H9 (cell line): ENCODE measurements around the gene SFRP2. TPM values are rescaled to one million over a fixed set of nuclear protein-coding genes. Genes with fewer than 3 reads are reported as not detected.

Experiments
- DNase-seq: peaks from one replicate; pipeline ENCODE4 v3.0.0-alpha.2; 2017
- H2AFZ ChIP-seq: one replicate; pipeline ENCODE4 v1.6.1; 2013; ENCODE audit warnings: mild to moderate bottlenecking, low read length, control low read depth, moderate library complexity
- H2AK5ac ChIP-seq: 2 replicates; pipeline ENCODE4 v1.6.1; 2013; ENCODE audit warnings: low read length, control low read depth, mixed read lengths; ENCODE audit not compliant: insufficient read length
- H2BK120ac ChIP-seq: one replicate; pipeline ENCODE4 v1.6.1; 2013; ENCODE audit warnings: low read depth, mild to moderate bottlenecking, low read length, control low read depth, inconsistent platforms; ENCODE audit not compliant: poor library complexity, severe bottlenecking
- H2BK12ac ChIP-seq: 2 replicates; pipeline ENCODE4 v1.6.1; 2013; ENCODE audit warnings: low read length, control low read depth, mixed read lengths, low read depth; ENCODE audit not compliant: insufficient read length
- H2BK15ac ChIP-seq: 2 replicates; pipeline ENCODE4 v1.6.1; 2013; ENCODE audit warnings: low read depth, low read length, control low read depth
- H2BK20ac ChIP-seq: one replicate; pipeline ENCODE4 v1.6.1; 2013; ENCODE audit warnings: low read depth, mild to moderate bottlenecking, low read length, control low read depth, inconsistent platforms; ENCODE audit not compliant: poor library complexity, severe bottlenecking
- H2BK5ac ChIP-seq: 2 replicates; pipeline ENCODE4 v1.6.1; 2013; ENCODE audit warnings: low read length, control low read depth, mixed read lengths; ENCODE audit not compliant: insufficient read length
- H3K14ac ChIP-seq: 2 replicates; pipeline ENCODE4 v1.6.1; 2013; ENCODE audit warnings: low read length, control low read depth; ENCODE audit not compliant: insufficient read depth
- H3K18ac ChIP-seq: 2 replicates; pipeline ENCODE4 v1.6.1; 2013; ENCODE audit warnings: low read depth, mild to moderate bottlenecking, mixed read lengths, low read length, control low read depth; ENCODE audit not compliant: insufficient read length
- H3K23ac ChIP-seq: 2 replicates; pipeline ENCODE4 v1.6.1; 2013; ENCODE audit warnings: low read length, control low read depth, mixed read lengths, low read depth; ENCODE audit not compliant: insufficient read length
- H3K23me2 ChIP-seq: 2 replicates; pipeline ENCODE4 v1.6.1; 2013; ENCODE audit warnings: low read depth, mild to moderate bottlenecking, mixed read lengths, low read length, control low read depth; ENCODE audit not compliant: insufficient read length, poor library complexity, severe bottlenecking
- H3K27ac ChIP-seq: 2 replicates; pipeline ENCODE4 v1.5.1; 2013; ENCODE audit warnings: low read length, control low read depth, mixed read lengths, low read depth; ENCODE audit not compliant: insufficient read length
- H3K27me3 ChIP-seq: 2 replicates; pipeline ENCODE4 v1.6.1; 2013; ENCODE audit warnings: low read length, control low read depth, inconsistent platforms; ENCODE audit not compliant: insufficient read depth
- H3K4ac ChIP-seq: 2 replicates; pipeline ENCODE4 v1.6.1; 2013; ENCODE audit warnings: low read depth, mild to moderate bottlenecking, control low read depth, inconsistent platforms, low read length, moderate library complexity
- H3K4me1 ChIP-seq: 2 replicates; pipeline ENCODE4 v1.6.1; 2013; ENCODE audit warnings: low read length, control low read depth, inconsistent platforms; ENCODE audit not compliant: insufficient read depth
- H3K4me2 ChIP-seq: 2 replicates; pipeline ENCODE4 v1.6.1; 2013; ENCODE audit warnings: low read length, control low read depth, mixed read lengths; ENCODE audit not compliant: insufficient read length, insufficient read depth
- H3K56ac ChIP-seq: 2 replicates; pipeline ENCODE4 v1.6.1; 2013; ENCODE audit warnings: low read depth, mild to moderate bottlenecking, mixed read lengths, low read length, control low read depth; ENCODE audit not compliant: insufficient read length
- H3K79me1 ChIP-seq: 2 replicates; pipeline ENCODE4 v1.6.1; 2013; ENCODE audit warnings: low read depth, mild to moderate bottlenecking, moderate library complexity, low read length, control low read depth, inconsistent platforms; ENCODE audit not compliant: insufficient read depth, poor library complexity, severe bottlenecking
- H3K79me2 ChIP-seq: 2 replicates; pipeline ENCODE4 v1.6.1; 2013; ENCODE audit warnings: low read length, control low read depth, inconsistent platforms; ENCODE audit not compliant: insufficient read depth
- H3K9ac ChIP-seq: 2 replicates; pipeline ENCODE4 v1.6.1; 2013; ENCODE audit warnings: low read length, control low read depth, mixed read lengths; ENCODE audit not compliant: insufficient read length; ENCODE audit errors: extremely low read depth
- H3K9me3 ChIP-seq: one replicate; pipeline ENCODE4 v1.6.1; 2013; ENCODE audit warnings: low read depth, low read length, inconsistent platforms; ENCODE audit not compliant: control insufficient read depth
- H3T11ph ChIP-seq: one replicate; pipeline ENCODE4 v1.6.1; 2013; ENCODE audit warnings: mild to moderate bottlenecking, low read length, control low read depth, inconsistent platforms
- H4K20me1 ChIP-seq: one replicate; pipeline ENCODE4 v1.6.1; 2013; ENCODE audit not compliant: control insufficient read depth, insufficient read length, insufficient read depth
- H4K5ac ChIP-seq: 2 replicates; pipeline ENCODE4 v1.6.1; 2013; ENCODE audit warnings: low read depth, mild to moderate bottlenecking, mixed read lengths, low read length, control low read depth; ENCODE audit not compliant: insufficient read length
- H4K8ac ChIP-seq: replicated peaks from 2 replicates; pipeline ENCODE4 v1.6.1; 2013; ENCODE audit warnings: low read length, control low read depth, mixed read lengths, low read depth; ENCODE audit not compliant: insufficient read length
- H4K91ac ChIP-seq: 2 replicates; pipeline ENCODE4 v1.6.1; 2013; ENCODE audit warnings: low read depth, mild to moderate bottlenecking, moderate library complexity, mixed read lengths, low read length, control low read depth; ENCODE audit not compliant: insufficient read length
- H3K27ac Mint-ChIP-seq, 3 experiments: 2 replicates in 2 of 3; 3 replicates in 1 of 3; pipeline ENCODE4 v1.8.0; 2020 to 2021; ENCODE audit warnings: mixed read lengths in 3 of 3, mild to moderate bottlenecking in 1 of 3, moderate library complexity in 1 of 3
- H3K27me3 Mint-ChIP-seq: 2 replicates; pipeline ENCODE4 v1.8.0; 2021; ENCODE audit warnings: low read depth, mild to moderate bottlenecking, moderate library complexity, mixed read lengths
- H3K36me3 Mint-ChIP-seq, 3 experiments: 2 replicates in 2 of 3; 3 replicates in 1 of 3; pipeline ENCODE4 v1.8.0; 2020 to 2021; ENCODE audit warnings: low read depth in 3 of 3, mixed read lengths in 3 of 3; ENCODE audit not compliant: insufficient read depth in 1 of 3
- H3K4me1 Mint-ChIP-seq, 2 experiments: 2 replicates each; pipeline ENCODE4 v1.8.0; 2020; ENCODE audit warnings: mixed read lengths in 2 of 2
- H3K4me3 Mint-ChIP-seq, 2 experiments: 2 replicates in 1 of 2; 3 replicates in 1 of 2; pipeline ENCODE4 v1.8.0; 2020 to 2021; ENCODE audit warnings: mild to moderate bottlenecking in 2 of 2, mixed read lengths in 2 of 2, moderate library complexity in 1 of 2
- H3K9me3 Mint-ChIP-seq, 2 experiments: 2 replicates in 1 of 2; 3 replicates in 1 of 2; pipeline ENCODE4 v1.8.0; 2020; ENCODE audit warnings: mild to moderate bottlenecking in 2 of 2, mixed read lengths in 2 of 2, moderate library complexity in 1 of 2
- WGBS: extraction: QIAGEN DNeasy Blood & Tissue Kit; methylation state at CpG from one replicate; pipeline ENCODE4 v1.1.7; 2013; ENCODE audit warnings: missing lambda C conversion rate, low lambda C conversion rate, mixed read lengths; ENCODE audit not compliant: insufficient read length; ENCODE audit errors: extremely low coverage; 5-methylcytosine and 5-hydroxymethylcytosine counted together
- total RNA-seq: library from RNA; stranded (reverse); gene quantifications from 2 replicates; pipeline ENCODE4 v1.2.1, GENCODE V29; 2021
- TF ChIP-seq, protein P1 (sequence below): fragments of 200-600 bp; sonication (generic); conservative IDR thresholded peaks from 3 replicates; pipeline ENCODE4 v1.8.0; 2021; ENCODE audit warnings: antibody characterized with exemption, mild to moderate bottlenecking

SFRP2 gene
- total RNA-seq, 1 experiment from 2014 or later: 156 TPM

DNA sequence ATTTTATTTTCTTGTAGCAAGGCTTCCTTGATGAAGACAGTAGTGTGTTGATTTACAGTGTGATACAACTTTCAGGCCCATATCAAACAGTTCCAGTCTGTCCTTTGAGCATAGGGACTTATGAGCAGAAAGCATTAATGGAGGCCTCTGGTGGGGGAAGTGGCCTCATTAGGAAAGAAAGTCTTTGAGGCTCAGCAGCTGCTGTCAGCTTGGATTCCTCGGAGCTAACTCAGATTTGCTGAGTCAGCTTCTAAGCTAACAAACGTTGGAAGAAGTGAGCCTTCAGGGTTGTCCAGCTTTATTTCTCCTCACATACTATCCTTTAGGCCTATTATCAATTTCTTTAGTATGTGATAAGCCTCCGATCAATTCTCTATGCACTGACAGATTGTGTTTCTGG, 15.8 kb upstream of the SFRP2 start:
- Histone ChIP-seq H2BK15ac (no peak overlapping the region), H4K20me1 (no peaks in the 10 kb centered on the region), H4K5ac (no peak overlapping the region), H3T11ph (no peak overlapping the region), H2AFZ (no peak overlapping the region), H3K4me2 (no peak overlapping the region), H2BK5ac (no peak overlapping the region), H3K27ac (no peak overlapping the region), H3K4ac (no peak overlapping the region), H2BK120ac (no peak overlapping the region), H2BK12ac (no peak overlapping the region), H2BK20ac (no peak overlapping the region), H3K79me1 (no peaks in the 10 kb centered on the region), H4K8ac (no peak overlapping the region), H2AK5ac (no peak overlapping the region), H3K23ac (no peak overlapping the region), H3K27me3 (no peaks in the 10 kb centered on the region), H4K91ac (no peak overlapping the region), H3K56ac (no peak overlapping the region), H3K18ac (no peak overlapping the region), H3K4me1 (no peaks in the 10 kb centered on the region), H3K9me3 (no peaks in the 10 kb centered on the region), H3K79me2 (no peaks in the 10 kb centered on the region), H3K9ac (no peak overlapping the region), H3K14ac (no peak overlapping the region), H3K23me2 (no peaks in the 10 kb centered on the region)
- DNase-seq: no peak
- no CpG with 5 or more reads among the region's 3 CpGs for WGBS
- H3K9me3 Mint-ChIP-seq: peaks cover 0 to 3% of the 10 kb centered on the region in 2 experiments; a peak in 3 of 5 replicates
- no peaks in the 10 kb centered on the region; the same call in 1 of the 2 replicates for H3K27me3 Mint-ChIP-seq
- peaks cover 0 to 5% (median 2%) of the 10 kb centered on the region in 3 experiments; a peak in 3 of 7 replicates for H3K36me3 Mint-ChIP-seq
- TF ChIP-seq, protein P1, sequence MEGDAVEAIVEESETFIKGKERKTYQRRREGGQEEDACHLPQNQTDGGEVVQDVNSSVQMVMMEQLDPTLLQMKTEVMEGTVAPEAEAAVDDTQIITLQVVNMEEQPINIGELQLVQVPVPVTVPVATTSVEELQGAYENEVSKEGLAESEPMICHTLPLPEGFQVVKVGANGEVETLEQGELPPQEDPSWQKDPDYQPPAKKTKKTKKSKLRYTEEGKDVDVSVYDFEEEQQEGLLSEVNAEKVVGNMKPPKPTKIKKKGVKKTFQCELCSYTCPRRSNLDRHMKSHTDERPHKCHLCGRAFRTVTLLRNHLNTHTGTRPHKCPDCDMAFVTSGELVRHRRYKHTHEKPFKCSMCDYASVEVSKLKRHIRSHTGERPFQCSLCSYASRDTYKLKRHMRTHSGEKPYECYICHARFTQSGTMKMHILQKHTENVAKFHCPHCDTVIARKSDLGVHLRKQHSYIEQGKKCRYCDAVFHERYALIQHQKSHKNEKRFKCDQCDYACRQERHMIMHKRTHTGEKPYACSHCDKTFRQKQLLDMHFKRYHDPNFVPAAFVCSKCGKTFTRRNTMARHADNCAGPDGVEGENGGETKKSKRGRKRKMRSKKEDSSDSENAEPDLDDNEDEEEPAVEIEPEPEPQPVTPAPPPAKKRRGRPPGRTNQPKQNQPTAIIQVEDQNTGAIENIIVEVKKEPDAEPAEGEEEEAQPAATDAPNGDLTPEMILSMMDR: no peak
- no peaks in the 10 kb centered on the region for H3K4me1 Mint-ChIP-seq
- H3K4me3 Mint-ChIP-seq: no peak overlapping the region
- H3K27ac Mint-ChIP-seq: no peak overlapping the region; a peak in 1 of 7 replicates
